T-helper 1 cell treated with Interleukin-12 subunit alpha and Interleukin-12 subunit beta and Interleukin-4 antibody, amounts not matched to agents 30 μg/mL and 1 μg/mL, for 36 hours (primary cell): ENCODE results near the gene MAP4K1.

ENCODE experiments used
- H3K27ac Mint-ChIP-seq: one replicate; pipeline ENCODE4 v1.8.0; 2021; ENCODE audit warnings: mild to moderate bottlenecking, mixed read lengths
- H3K27me3 Mint-ChIP-seq: one replicate; pipeline ENCODE4 v1.8.0; 2021; ENCODE audit warnings: low read depth, mixed read lengths
- H3K36me3 Mint-ChIP-seq: one replicate; pipeline ENCODE4 v1.8.0; 2021; ENCODE audit warnings: low read depth, mixed read lengths
- H3K4me1 Mint-ChIP-seq: one replicate; pipeline ENCODE4 v1.8.0; 2021; ENCODE audit warnings: low read depth, mixed read lengths
- H3K4me3 Mint-ChIP-seq: one replicate; pipeline ENCODE4 v1.8.0; 2021; ENCODE audit warnings: mild to moderate bottlenecking, moderate library complexity, mixed read lengths
- H3K9me3 Mint-ChIP-seq: one replicate; pipeline ENCODE4 v1.8.0; 2021; ENCODE audit warnings: mixed read lengths

MAP4K1 gene

GRCh38 chr19:38617764-38618589 lies at the start of gene MAP4K1:
Gene MAP4K1 (minus strand): TSS chr19:38617953. CDS start chr19:38617895, 58 bp downstream.
- Mint-ChIP-seq H3K27ac (peak within 1 kb of the TSS; percentile 97), H3K27me3 (no peaks in the 10 kb centered on the region), H3K9me3 (no peaks in the 10 kb centered on the region), H3K36me3 (peaks cover 37% of the 10 kb centered on the region), H3K4me1 (peaks cover 49% of the 10 kb centered on the region), H3K4me3 (peak within 1 kb of the TSS; percentile 99)

- no peaks in the 10 kb centered on the region for H3K27me3 Mint-ChIP-seq
- H3K27ac Mint-ChIP-seq: peak overlapping the region; percentile 79
- peak overlapping the region; percentile 49 for H3K4me3 Mint-ChIP-seq
- peaks cover 73% of the 10 kb centered on the region for H3K4me1 Mint-ChIP-seq
- peaks cover 14% of the 10 kb centered on the region for H3K36me3 Mint-ChIP-seq
- H3K9me3 Mint-ChIP-seq: no peaks in the 10 kb centered on the region
These were observed 49.1 kb upstream of the MAP4K1 start for GRCh38 chr19:38666663-38667511.

GRCh38 chr19:38665950-38666662 lies 48.4 kb upstream of the MAP4K1 start:
- no peaks in the 10 kb centered on the region for H3K27me3 Mint-ChIP-seq
- peaks cover 71% of the 10 kb centered on the region for H3K4me1 Mint-ChIP-seq
- no peak overlapping the region for H3K27ac Mint-ChIP-seq
- H3K36me3 Mint-ChIP-seq: peaks cover 15% of the 10 kb centered on the region
- H3K4me3 Mint-ChIP-seq: no peak overlapping the region
- no peaks in the 10 kb centered on the region for H3K9me3 Mint-ChIP-seq

- Mint-ChIP-seq H3K27me3 (no peaks in the 10 kb centered on the region), H3K4me1 (peaks cover 71% of the 10 kb centered on the region), H3K4me3 (no peak overlapping the region), H3K36me3 (peaks cover 17% of the 10 kb centered on the region), H3K27ac (no peak overlapping the region), H3K9me3 (no peaks in the 10 kb centered on the region)
These were observed 47.6 kb upstream of the MAP4K1 start for GRCh38 chr19:38665219-38665931.

GRCh38 chr19:38664503-38665211 lies 46.9 kb upstream of the MAP4K1 start:
- Mint-ChIP-seq H3K4me1 (peaks cover 64% of the 10 kb centered on the region), H3K9me3 (no peaks in the 10 kb centered on the region), H3K27me3 (no peaks in the 10 kb centered on the region), H3K36me3 (peaks cover 17% of the 10 kb centered on the region), H3K27ac (no peak overlapping the region), H3K4me3 (peak overlapping the region; percentile 14)

GRCh38 chr19:38663957-38664502 lies 46.3 kb upstream of the MAP4K1 start:
- H3K36me3 Mint-ChIP-seq: peaks cover 11% of the 10 kb centered on the region
- no peaks in the 10 kb centered on the region for H3K27me3 Mint-ChIP-seq
- no peak overlapping the region for H3K27ac Mint-ChIP-seq
- H3K9me3 Mint-ChIP-seq: no peaks in the 10 kb centered on the region
- H3K4me1 Mint-ChIP-seq: peaks cover 58% of the 10 kb centered on the region
- peak overlapping the region; percentile 14 for H3K4me3 Mint-ChIP-seq

GRCh38 chr19:38663156-38663651 lies 45.5 kb upstream of the MAP4K1 start:
- H3K27me3 Mint-ChIP-seq: no peaks in the 10 kb centered on the region
- H3K4me1 Mint-ChIP-seq: peaks cover 54% of the 10 kb centered on the region
- H3K36me3 Mint-ChIP-seq: peaks cover 13% of the 10 kb centered on the region
- H3K4me3 Mint-ChIP-seq: no peak overlapping the region
- H3K27ac Mint-ChIP-seq: peak overlapping the region; percentile 29
- no peaks in the 10 kb centered on the region for H3K9me3 Mint-ChIP-seq

- H3K4me1 Mint-ChIP-seq: peaks cover 54% of the 10 kb centered on the region
- H3K36me3 Mint-ChIP-seq: peaks cover 13% of the 10 kb centered on the region
- no peak overlapping the region for H3K27ac Mint-ChIP-seq
- no peak overlapping the region for H3K4me3 Mint-ChIP-seq
- H3K9me3 Mint-ChIP-seq: no peaks in the 10 kb centered on the region
- H3K27me3 Mint-ChIP-seq: no peaks in the 10 kb centered on the region
These were observed 44.9 kb upstream of the MAP4K1 start for GRCh38 chr19:38662537-38663155.

- Mint-ChIP-seq H3K4me3 (no peak overlapping the region), H3K9me3 (no peaks in the 10 kb centered on the region), H3K36me3 (peaks cover 10% of the 10 kb centered on the region), H3K27me3 (no peaks in the 10 kb centered on the region), H3K4me1 (peaks cover 55% of the 10 kb centered on the region), H3K27ac (no peak overlapping the region)
These were observed 44.2 kb upstream of the MAP4K1 start for GRCh38 chr19:38661996-38662395.

- H3K4me1 Mint-ChIP-seq: peaks cover 55% of the 10 kb centered on the region
- H3K36me3 Mint-ChIP-seq: peaks cover 14% of the 10 kb centered on the region
- no peaks in the 10 kb centered on the region for H3K27me3 Mint-ChIP-seq
- no peaks in the 10 kb centered on the region for H3K9me3 Mint-ChIP-seq
- H3K4me3 Mint-ChIP-seq: no peak overlapping the region
- no peak overlapping the region for H3K27ac Mint-ChIP-seq
These were observed 43.4 kb upstream of the MAP4K1 start for GRCh38 chr19:38661136-38661535.

- Mint-ChIP-seq H3K27ac (no peak overlapping the region), H3K36me3 (peaks cover 16% of the 10 kb centered on the region), H3K4me3 (no peak overlapping the region), H3K27me3 (no peaks in the 10 kb centered on the region), H3K4me1 (peaks cover 55% of the 10 kb centered on the region), H3K9me3 (no peaks in the 10 kb centered on the region)
These were observed 43.0 kb upstream of the MAP4K1 start for GRCh38 chr19:38660724-38661123.

GRCh38 chr19:38658462-38659306 lies 40.9 kb upstream of the MAP4K1 start:
- no peak overlapping the region for H3K27ac Mint-ChIP-seq
- no peaks in the 10 kb centered on the region for H3K27me3 Mint-ChIP-seq
- H3K9me3 Mint-ChIP-seq: no peaks in the 10 kb centered on the region
- peaks cover 23% of the 10 kb centered on the region for H3K36me3 Mint-ChIP-seq
- H3K4me3 Mint-ChIP-seq: no peak overlapping the region
- peaks cover 57% of the 10 kb centered on the region for H3K4me1 Mint-ChIP-seq
